ENCODE data around the gene SLC6A6.

GRCh38 chr3:14503033-14503705, 100.8 kb downstream of the SLC6A6 start:
- TF ChIP-seq GATA3 (IDR thresholded peaks at IDR 0.05; ENCODE audit: low read depth, low read length) (no peak), GATA2 (IDR thresholded peaks at IDR 0.05; ENCODE audit: low read depth, low read length) (no peak)

Measured in SH-SY5Y (cell line).